Daoy (cell line): ENCODE results near the gene KCNG4. TPM values are rescaled to one million over a fixed set of nuclear protein-coding genes. Genes with fewer than 3 reads are reported as not detected.

Experiments used
- DNase-seq: peaks from one replicate; pipeline ENCODE4 v3.0.0-alpha.2; 2015; ENCODE audit warnings: low read depth
- total RNA-seq: library from RNA; depleted of rRNA; stranded (reverse); fragments of >200 nt; shearing (Covaris generic); gene quantifications from 2 replicates; pipeline ENCODE4 v1.2.3, GENCODE V29; 2014; rRNA removed

Gene KCNG4
- total RNA-seq, 1 experiment from 2014 or later: not detected

DNA sequence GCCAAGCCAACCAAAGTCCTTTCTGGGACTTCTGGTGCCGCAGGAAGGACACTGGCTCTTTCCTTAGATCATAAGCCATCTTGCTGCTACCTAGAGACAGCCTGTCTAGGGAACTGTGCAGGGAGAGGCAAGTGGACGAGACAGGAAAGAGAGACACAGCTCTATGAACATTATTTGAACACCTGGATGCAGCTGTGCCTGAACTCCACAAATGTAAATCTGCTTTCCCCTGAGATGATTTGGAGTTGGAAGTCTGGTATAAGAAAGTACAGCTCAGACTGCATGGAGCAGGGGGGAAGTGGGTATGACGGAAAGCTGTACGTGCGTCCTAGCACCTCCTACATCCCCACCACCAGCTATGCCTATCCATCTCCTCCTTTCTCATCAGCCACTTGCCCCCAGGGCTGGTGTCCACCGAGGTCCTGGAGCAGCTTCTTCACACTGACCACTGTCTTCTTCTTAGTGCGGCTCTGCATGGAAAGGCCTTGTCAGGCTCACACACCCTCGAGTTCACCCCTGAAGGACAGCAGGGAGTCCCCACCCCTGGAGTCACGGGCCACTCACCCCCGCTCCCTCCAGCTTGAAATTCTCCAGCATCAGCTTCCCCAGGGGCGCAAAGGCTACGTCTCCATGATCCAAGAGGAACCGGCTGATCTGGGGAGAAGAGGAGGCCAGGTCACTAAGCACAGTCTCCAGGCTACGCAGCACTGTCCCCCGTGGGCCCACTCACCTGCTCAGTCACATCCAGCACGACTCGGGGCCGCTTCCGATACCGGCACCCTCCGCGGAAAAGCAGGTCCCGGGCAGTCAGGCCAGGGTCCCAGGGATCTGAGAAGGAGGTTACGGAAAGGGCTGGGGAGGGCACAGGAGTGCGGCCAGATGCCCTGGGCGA, 56.9 kb downstream of the KCNG4 start:
- no peak for DNase-seq

DNA sequence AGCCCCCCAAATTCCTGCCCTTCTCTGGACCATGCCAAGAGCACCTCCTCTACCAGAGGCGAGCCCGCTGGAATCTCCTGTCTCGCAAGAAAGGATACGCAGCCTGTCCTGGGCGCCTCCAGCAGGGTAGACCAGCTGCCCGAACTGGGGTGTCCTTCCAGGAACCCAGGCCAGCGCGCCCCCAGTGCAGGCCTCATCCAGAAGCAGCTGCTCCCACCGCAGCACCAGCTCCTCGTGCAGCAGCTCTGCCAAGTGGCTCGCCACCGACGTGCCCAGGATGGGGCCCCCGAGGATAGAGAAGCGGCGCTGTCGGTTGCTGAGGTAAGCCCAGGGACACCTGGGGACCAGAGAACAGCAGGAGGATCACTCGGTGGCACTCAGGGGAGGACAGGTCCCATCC, 57.7 kb downstream of the KCNG4 start:
- DNase-seq: no peak

DNA sequence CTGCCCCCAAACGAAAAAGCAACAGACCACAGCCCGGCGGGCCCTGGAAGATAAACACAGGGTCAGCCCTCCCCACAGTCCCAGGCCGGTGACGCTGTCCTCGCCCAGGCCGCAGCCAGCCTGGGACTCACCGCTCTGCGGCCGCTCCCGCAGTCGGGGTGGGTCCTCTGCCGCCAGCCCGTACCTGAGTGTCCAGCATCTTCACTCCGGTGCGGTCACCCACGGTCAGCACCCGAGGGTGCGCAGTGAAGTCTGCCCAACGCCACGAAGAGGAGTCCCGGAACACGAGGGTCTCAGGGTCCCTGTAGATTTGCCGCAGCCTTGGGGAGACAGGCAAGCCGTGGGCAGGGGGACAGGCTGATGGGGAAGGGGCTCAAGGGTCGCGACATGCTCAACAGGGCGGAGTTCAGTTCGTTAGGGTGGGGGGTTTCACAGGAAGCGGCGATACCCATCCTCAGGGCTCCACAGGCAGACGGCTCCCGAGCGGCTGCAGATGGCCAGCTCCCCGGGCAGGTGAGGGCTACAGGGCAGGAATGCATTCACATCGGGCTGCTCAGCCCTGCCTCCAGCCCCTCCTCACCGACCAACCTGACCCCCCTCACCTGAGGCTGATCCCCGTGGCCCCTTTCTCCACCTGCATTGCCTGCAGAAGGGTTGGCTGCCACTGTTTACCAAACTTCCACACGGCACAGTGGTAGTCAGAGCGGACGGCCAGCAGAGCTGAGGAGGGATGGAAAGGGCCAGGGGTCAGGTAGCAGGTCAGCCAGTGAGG, 58.5 kb downstream of the KCNG4 start:
- no peak for DNase-seq

DNA sequence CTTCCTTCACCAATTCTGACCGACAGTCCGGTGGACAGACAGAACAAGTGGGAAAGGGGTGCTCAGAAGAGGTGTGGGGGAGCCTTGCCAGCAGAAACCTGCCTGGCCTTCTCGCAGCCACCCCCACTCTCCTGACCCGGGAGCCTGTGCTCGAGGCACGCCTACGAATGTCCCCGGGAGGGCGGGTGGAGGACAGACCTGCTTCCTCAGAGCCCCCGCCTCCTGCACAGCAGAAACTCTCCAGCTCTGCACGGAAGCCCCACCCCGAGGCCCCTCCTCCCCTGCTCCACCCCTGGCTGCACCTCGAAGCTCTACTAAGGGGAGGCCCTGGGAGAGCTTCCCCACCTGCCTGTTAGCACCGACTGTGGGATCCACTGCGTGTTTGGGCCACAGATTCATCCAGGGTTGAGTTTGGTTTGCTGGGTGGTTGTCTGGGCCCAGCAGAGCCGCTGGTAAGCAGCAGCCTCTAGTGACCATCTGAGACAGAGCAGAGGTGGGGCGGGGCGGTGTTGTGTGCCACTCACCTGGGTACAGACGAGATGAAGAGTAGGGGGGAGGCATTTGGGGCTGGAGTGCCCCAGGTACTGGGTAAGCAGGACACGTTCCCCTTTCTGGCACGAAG, 59.2 kb downstream of the KCNG4 start:
- no peak for DNase-seq

DNA sequence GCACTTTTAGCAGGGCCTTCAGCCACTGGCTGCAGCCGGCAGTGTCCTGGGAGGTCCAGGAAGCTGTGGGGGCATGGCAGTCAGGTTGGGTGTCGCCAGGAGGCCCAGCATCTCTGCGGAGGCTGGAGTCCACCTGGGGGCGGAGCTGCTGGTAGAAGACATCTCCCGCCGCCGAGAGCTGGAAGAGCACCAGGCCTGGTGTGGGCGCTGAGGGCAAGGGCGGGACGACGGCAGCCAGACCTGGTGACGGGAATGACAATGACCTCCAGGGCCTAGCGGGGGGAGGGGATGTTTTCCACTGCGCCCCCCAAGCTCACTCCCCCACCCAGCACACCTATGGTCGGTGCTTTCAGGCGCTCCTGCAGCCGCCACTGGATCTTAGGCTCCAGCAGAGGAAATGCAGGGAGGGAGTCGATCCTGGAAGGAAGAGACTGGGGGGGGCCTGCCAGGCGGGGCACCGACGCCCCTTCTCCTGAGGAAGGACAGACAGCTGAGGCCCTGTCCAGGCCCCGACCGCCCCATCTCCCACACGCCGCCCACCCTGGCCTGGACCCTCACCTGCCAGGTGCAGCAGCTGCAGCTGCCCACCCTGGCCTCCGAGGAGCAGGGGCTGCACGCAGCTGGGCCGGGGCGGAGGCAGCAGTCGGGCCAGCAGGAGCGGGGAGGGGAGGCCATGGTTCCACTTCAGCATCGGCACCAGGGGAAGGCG, 60.0 kb downstream of the KCNG4 start:
- no peak for DNase-seq

DNA sequence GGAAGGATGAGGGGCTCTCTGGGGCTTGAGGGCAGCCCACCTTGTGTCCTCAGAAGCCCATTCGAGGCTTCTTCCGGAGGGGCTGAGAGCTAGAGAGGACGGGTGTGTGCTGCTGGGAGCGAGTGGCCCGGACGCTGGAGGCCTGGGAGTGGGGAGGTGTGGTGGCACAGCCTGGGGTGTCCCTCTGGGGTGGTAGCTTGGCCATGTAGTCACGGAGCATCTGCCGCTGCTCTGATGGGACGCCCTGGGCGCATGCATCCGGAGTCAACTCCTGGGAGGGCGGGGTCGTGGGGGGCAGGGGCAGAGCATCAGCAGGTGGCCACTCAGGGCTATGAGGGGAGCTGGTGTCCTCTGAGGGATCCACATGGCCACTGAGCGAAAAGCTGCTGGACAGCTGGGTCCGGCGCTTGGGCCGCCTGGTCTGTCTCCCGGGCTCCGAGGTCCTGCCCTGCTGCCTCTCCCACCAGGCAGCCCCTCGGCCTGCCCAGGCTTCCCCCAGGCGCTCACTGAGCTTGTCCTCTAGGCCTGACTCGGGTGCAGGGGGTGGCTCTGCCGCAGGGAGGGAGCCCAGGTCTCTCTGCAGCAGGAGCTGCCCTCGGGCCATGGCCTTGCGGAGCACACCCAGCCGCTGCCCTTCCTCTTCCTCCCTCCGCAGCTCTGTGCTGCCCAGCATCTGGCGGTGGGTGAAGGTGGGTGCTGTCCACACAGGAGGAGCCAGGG, 60.8 kb downstream of the KCNG4 start:
- no peak for DNase-seq

DNA sequence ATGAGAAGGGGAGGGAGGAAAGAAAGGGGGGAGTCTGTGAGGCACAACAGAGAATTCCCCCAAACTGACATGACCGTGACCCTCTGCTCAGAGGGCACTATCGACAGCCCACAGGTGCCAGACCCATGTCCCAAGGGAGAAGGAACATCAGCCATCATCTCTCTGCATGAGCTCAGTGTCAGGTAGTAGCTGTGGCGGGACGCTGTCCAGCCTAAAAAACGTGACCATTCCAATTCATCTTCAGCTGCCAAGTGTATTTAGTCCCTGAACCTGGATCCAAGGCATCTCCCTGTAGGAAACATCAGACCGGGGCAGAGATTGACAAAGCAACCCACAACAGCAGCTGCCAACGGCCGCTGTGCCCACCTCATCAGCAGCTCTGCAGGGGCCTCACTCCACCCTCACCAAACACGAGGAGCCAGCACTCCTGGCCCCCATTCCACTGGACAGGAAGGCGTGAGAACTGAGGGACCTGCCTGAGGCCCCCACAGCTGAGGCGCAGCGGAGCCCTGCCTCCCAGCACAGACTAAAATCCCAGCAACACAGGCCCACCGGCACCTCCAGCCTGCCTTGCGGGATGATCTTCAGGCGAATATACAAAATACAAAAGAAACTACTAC, 61.6 kb downstream of the KCNG4 start:
- no peak for DNase-seq

DNA sequence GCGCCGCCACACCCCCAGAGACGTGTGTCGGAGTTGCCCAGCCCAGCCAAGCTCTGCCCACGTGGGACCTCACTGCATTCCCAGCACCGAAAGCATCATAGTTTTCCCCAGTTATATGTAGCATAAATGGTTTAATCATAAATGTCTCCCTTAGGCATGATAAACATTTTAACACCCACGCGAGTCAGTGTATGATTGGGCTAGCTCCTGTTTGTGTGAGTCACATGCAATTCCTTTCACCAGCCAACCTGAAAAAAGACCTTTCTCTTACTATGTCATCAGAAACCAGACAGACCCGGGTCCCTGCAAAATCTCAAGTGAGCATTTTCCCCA, 62.1 kb downstream of the KCNG4 start:
- DNase-seq: no peak

DNA sequence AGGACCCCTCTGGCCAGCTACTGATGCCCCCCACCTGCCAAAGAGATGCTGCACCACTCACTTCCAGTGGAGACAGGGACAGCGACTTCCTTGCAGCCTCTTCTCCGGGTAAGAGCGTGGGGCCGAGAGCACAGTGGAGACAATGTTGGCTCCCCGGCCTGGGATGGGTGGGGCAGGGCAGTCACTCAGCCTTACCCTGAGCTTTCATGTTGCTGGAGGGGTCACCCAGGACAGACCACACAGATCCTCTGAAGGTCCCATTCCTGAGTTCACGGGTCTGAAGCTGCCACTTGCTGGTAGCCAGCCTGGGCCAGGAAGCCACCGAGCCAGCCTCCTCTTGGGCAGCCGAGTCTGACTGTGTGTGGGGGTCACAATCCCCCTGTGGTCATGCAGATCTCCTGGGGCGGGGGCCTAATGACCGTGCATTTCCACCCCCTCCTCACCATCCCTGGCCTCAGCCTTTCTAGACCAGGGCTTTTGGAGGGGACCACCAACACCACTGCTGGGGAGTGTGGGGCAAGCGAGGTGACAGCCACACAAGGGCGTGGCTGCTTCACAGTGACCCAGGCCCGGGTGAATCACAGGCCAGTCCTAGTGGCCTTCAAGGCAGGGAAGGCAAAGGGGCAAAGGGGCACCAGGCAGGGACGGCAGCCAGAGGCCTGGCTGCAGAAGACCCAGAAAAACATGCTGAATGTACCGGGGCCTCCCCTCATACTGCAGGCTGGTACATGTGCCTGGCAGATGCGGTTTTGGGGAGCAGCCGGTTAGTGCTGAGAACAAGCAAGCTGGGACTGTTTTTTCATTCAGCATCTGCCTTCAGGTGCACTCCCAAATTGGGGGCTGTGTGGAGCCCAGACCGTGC, 63.4 kb downstream of the KCNG4 start:
- DNase-seq: no peak

DNA sequence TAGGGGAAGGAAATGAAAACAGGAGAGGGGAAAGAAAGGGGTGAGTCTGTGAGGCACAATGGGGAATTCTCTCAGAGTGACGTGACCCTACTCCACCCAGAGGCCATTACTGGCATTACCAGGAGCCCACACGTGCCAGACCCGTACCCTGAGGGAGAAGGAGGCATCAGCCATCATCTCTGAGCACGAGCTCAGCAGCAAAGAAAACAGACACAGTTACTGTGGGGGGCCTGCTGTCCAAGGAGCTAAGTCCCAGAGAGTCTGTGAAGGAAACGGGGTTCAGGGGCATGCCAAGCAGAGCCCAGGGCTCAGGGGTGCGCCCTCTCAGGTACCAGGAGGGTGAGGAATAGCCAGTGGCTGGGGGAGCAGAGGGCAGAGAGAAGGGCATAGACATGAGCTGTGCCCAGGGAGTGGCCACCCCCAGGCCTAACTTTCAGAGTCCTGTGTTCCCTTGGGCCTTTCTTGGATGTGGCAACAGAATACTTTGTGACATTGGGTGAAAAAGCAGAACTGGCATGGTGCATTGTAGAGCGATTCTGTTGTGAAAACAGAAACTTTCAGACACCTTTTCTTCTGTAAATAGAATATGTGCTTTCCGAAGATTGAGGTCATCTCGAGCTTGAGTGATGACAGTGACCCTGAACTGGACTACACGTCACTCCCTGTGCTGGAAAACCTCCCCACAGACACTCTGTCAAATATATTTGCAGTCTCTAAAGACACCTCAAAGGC, 64.3 kb downstream of the KCNG4 start:
- no peak for DNase-seq

DNA sequence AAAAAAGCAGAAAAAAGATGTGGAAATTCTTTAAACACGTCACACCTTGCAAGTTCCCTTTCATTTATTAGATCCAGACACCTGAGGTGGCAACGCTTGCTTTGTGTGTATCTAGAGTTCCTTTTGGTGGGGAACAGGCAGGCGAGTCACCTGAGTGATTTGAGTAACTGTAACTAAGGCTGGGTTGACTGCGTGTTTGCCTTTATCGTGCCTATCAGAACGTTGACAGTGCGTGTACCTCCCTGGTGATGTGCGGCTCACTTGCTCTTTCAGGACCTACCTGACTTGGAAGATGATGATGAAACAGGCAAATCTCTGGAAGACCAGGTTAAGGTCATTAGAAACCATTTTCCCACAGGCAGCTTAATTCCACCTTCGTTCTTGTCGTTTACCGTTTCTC, 65.4 kb downstream of the KCNG4 start:
- DNase-seq: no peak

DNA sequence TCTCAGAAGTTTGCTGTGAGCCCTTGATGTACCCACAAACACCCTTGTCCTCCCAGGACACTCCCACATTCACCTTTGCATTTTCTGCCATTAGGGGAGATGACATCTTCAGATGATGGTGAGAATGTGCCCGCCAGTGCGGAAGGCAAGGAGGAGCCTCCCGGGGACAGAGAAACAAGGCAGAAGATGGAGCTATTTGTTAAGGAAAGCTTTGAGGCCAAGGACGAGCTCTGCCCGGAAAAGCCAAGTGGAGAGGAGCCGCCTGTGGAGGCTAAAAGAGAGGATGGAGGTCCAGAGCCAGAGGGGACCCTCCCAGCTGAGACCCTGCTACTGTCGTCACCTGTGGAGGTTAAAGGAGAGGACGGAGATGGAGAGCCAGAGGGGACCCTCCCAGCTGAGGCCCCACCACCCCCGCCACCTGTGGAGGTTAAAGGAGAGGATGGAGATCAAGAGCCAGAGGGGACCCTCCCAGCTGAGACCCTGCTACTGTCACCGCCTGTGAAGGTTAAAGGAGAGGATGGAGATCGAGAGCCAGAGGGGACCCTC, 70.0 kb downstream of the KCNG4 start:
- no peak for DNase-seq

Other genes with a start within 250 kb of the KCNG4 start
- gene SLC38A8, start 197.2 kb downstream of the KCNG4 start, total RNA-seq: not detected in 2 replicates
- 30.1 and 36.6 TPM in 2 replicates for gene MBTPS1, start 123.1 kb downstream of the KCNG4 start, total RNA-seq
- gene HSDL1, start 94.8 kb downstream of the KCNG4 start, total RNA-seq: 13.4 and 17.1 TPM in 2 replicates
- gene DNAAF1, start 94.7 kb downstream of the KCNG4 start, total RNA-seq: not detected in 2 replicates
- gene TAF1C, start 53.0 kb downstream of the KCNG4 start, total RNA-seq: 15.1 and 20.9 TPM in 2 replicates
- not detected in 2 replicates for gene ADAD2, start 48.9 kb downstream of the KCNG4 start, total RNA-seq
- 0.30 TPM in 1 of 2 replicates, not detected in the other for gene WFDC1, start 54.9 kb upstream of the KCNG4 start, total RNA-seq
- gene ATP2C2, start 128.5 kb upstream of the KCNG4 start, total RNA-seq: not detected in 2 replicates